Measurements from ENCODE around the gene PHB1. TPM values are rescaled to one million over a fixed set of nuclear protein-coding genes. Genes with fewer than 3 reads are reported as not detected.

Gene PHB1
- total RNA-seq, 2 donors from 2014 or later, result 229 to 487 TPM

DNA sequence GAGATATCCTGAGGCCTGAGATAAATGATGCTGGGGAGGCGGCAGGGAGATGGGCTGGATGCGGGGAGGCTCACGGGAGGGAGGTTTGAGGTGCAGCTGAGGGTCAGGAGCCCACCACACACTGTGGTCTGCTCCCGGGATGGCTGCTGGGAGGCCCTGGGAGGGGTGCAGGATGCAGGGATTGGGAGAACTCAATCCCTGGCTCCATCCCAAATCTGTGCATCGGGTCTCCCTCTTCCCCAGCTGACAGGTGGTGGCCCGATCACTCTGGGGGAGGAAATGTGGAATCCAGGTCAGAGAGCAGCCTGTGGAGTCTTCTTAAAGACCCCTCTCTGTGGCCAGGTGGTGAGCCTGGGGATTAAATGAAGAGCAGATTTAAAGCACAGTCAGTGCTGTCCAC, 12.0 kb downstream of the PHB1 start:
- TF ChIP-seq, protein P1, sequence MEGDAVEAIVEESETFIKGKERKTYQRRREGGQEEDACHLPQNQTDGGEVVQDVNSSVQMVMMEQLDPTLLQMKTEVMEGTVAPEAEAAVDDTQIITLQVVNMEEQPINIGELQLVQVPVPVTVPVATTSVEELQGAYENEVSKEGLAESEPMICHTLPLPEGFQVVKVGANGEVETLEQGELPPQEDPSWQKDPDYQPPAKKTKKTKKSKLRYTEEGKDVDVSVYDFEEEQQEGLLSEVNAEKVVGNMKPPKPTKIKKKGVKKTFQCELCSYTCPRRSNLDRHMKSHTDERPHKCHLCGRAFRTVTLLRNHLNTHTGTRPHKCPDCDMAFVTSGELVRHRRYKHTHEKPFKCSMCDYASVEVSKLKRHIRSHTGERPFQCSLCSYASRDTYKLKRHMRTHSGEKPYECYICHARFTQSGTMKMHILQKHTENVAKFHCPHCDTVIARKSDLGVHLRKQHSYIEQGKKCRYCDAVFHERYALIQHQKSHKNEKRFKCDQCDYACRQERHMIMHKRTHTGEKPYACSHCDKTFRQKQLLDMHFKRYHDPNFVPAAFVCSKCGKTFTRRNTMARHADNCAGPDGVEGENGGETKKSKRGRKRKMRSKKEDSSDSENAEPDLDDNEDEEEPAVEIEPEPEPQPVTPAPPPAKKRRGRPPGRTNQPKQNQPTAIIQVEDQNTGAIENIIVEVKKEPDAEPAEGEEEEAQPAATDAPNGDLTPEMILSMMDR (IDR thresholded peaks at IDR 0.05), result no peak
- H3K27ac ChIP-seq, result no peak overlapping the region
- intact Hi-C loops (cut with DNase I), result no loop called here
- no peak overlapping the region for H3K4me3 ChIP-seq
- no peaks in the 10 kb centered on the region for H3K27me3 ChIP-seq
- H3K9ac ChIP-seq (ENCODE audit: low read depth in 2 of 2, low read length in 2 of 2), result no peak overlapping the region
- no peaks in the 10 kb centered on the region for H3K4me1 ChIP-seq
- DNase-seq, result no peak
- peaks cover 23% of the 10 kb centered on the region for H3K36me3 ChIP-seq
- no peaks in the 10 kb centered on the region for H3K9me3 ChIP-seq

DNA sequence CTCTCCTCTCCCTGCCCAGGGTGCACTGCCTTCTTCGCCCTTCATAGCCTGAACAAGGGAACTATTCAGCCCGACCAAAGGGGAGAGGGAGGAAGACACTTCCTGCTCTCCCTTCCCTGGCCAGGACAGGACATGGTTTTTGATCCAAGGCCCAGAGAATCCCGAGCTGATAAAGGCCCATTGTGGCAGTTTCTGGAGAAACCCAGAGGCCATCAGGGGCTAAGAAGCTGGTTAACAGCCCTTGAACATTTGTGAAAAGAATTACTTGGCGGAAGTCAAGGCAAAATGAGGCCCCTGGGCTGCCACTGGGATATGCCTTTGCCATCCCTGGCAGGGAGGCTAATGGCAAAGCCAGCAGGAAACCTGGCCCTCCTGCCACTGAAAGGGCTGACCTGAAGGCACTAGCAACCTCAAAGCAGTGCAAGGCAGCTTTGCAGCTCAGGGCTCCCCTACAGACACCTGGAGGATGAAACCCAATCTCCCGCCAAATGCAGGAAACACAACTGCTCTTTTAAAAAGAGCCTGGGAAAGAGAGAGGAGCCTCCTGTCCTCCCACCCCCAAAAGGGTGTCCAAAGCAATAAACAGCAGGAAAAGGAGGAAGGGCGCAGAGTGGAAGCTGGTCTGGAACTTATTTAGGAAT, 12.6 kb downstream of the PHB1 start:
- no peaks in the 10 kb centered on the region for H3K27me3 ChIP-seq
- no peak for DNase-seq
- no peaks in the 10 kb centered on the region for H3K4me1 ChIP-seq
- intact Hi-C loops (cut with DNase I), result no loop called here
- no peaks in the 10 kb centered on the region for H3K9me3 ChIP-seq
- TF ChIP-seq, protein P1 (IDR thresholded peaks at IDR 0.05), result no peak
- H3K27ac ChIP-seq, result no peak overlapping the region
- no peak overlapping the region for H3K4me3 ChIP-seq
- H3K36me3 ChIP-seq, result peaks cover 20% of the 10 kb centered on the region
- H3K9ac ChIP-seq (ENCODE audit: low read depth in 2 of 2, low read length in 2 of 2), result no peak overlapping the region

DNA sequence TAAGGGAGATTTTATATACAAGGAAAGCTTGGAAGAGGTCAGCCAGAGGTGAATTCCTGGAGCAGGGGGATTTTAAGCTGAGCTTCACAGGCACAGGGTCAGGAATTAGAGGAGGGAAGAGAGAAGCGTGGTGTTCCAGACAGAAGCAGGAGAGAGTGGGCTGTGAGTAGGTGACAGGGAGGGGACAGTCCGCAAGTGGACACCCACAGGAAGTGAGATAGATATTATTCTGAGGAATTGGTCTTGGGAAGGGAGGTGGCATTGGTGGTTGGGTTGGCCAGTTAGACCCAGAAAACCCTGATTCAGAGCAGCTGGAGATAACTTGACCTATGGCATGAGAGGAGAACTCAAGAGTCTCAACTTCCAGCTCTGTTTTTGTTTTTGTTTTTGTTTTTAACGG, 14.7 kb downstream of the PHB1 start:
- Histone ChIP-seq H3K9ac (ENCODE audit: low read depth in 2 of 2, low read length in 2 of 2) (no peak overlapping the region), H3K4me3 (no peak overlapping the region), H3K27me3 (no peaks in the 10 kb centered on the region), H3K27ac (no peak overlapping the region), H3K9me3 (no peaks in the 10 kb centered on the region), H3K36me3 (peaks cover 11% of the 10 kb centered on the region), H3K4me1 (no peaks in the 10 kb centered on the region)
- DNase-seq, result no peak
- TF ChIP-seq, protein P1 (IDR thresholded peaks at IDR 0.05), result no peak
- intact Hi-C loops (cut with DNase I), result no loop called here

DNA sequence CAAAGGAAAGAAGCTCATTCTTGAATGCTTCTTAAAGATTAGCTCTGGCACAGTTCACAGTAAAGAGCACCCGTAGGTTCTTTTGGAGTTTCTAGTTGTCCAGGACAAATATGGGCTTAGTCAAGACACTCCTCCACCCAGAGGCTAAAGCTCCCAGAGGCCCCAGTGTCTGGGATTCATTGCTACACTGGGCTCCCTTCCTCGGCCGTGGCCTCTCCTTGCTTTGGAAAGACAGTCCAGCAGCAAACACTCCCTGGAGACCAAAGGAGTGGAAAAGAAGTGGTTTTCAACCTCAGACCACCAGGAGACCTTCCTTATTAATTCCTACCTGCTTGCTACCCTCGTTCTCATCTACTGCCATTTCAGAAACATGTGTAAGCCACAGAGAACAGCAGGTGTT, 17.1 kb downstream of the PHB1 start:
- intact Hi-C loops (cut with DNase I), result no loop called here
- Histone ChIP-seq H3K9ac (ENCODE audit: low read depth in 2 of 2, low read length in 2 of 2) (no peak overlapping the region), H3K4me3 (no peak overlapping the region), H3K36me3 (no peaks in the 10 kb centered on the region), H3K27ac (no peak overlapping the region), H3K27me3 (no peaks in the 10 kb centered on the region), H3K4me1 (no peaks in the 10 kb centered on the region), H3K9me3 (no peaks in the 10 kb centered on the region)
- no peak for DNase-seq
- TF ChIP-seq, protein P1 (IDR thresholded peaks at IDR 0.05), result no peak

DNA sequence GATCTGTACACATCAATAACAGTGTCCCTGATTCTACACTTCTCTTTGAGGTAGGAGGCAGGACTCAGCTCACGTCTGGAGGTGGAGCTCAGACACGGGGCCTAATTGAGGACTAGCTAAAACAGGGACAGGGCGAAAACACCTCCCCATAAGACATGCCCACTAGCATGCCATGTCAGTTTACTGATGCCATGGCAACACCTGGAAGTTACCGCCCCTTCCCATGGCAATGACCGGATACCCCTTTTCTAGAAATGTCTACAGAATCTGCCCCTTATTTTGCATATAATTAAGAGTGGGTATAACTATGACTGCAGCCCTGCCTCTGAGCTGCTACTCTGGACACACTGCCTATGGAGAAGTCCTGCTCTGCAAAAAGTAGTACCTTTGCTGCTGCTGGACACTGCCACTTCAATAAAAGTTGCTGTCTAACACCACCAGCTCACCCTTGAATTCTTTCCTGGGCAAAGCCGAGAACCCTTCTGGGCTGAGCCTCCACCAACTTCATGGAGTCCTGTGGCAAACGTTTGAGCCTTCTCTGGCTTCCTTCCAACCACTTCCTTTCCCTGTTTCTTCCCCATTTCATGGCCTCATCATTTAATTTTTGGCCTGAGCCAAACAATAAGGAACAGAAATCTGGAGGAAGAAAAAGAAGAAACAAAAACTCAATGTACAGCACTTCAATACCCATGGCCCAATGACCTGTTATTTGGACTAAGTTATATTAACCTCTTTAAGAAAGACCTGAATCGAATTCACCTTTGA, 21.0 kb downstream of the PHB1 start:
- H3K9me3 ChIP-seq, result no peaks in the 10 kb centered on the region
- H3K27me3 ChIP-seq, result no peaks in the 10 kb centered on the region
- H3K9ac ChIP-seq (ENCODE audit: low read depth in 2 of 2, low read length in 2 of 2), result no peak overlapping the region
- H3K4me3 ChIP-seq, result no peak overlapping the region
- no peaks in the 10 kb centered on the region for H3K36me3 ChIP-seq
- DNase-seq, result no peak
- H3K4me1 ChIP-seq, result peaks cover 10% of the 10 kb centered on the region
- H3K27ac ChIP-seq, result no peak overlapping the region
- TF ChIP-seq, protein P1 (IDR thresholded peaks at IDR 0.05), result no peak
- intact Hi-C loops (cut with DNase I), result loop anchor here (2.0 kb wide), 1 partner anchor 77 kb away; no protein-coding TSS in a partner anchor
